Kidney epithelial cell (primary cell): ENCODE measurements around the gene MATR3. TPM values are rescaled to one million over a fixed set of nuclear protein-coding genes. Genes with fewer than 3 reads are reported as not detected.
A peak's percentile ranks its signal among the peaks of the same experiment; 100 is the strongest.
"Not testable (repeated sequence)": the region's sequence is repeated elsewhere in the genome, so short reads cannot be mapped to it uniquely, and the experiment has no call there.

Source experiments
- DNase-seq: peaks from one replicate; pipeline ENCODE4 v3.0.0-alpha.2; 2010; ENCODE audit warnings: low read depth
- H3K27me3 ChIP-seq: 2 replicates; pipeline ENCODE4 v1.6.0; 2011; ENCODE audit warnings: low read length; ENCODE audit not compliant: control insufficient read depth, insufficient read depth
- H3K36me3 ChIP-seq: 2 replicates; pipeline ENCODE4 v1.5.1; 2011; ENCODE audit warnings: low read length; ENCODE audit not compliant: control insufficient read depth, insufficient read depth
- H3K4me3 ChIP-seq: 2 replicates; pipeline ENCODE4 v1.5.1; 2011; ENCODE audit warnings: low read depth, mild to moderate bottlenecking, control low read depth, low read length
- total RNA-seq: library from RNA; depleted of rRNA; stranded (reverse); fragments of >200 nt; gene quantifications from 2 replicates; pipeline ENCODE4 v1.2.3, GENCODE V29; 2015
- TF ChIP-seq, protein P1 (sequence below): IDR thresholded peaks from 2 replicates; pipeline ENCODE4 v1.5.1; 2011; ENCODE audit warnings: mild to moderate bottlenecking, moderate library complexity, low read length, control low read depth, inconsistent platforms; ENCODE audit not compliant: insufficient read depth, poor library complexity, severe bottlenecking

Gene MATR3
- total RNA-seq, 1 donor from 2014 or later: 266 TPM

DNA sequence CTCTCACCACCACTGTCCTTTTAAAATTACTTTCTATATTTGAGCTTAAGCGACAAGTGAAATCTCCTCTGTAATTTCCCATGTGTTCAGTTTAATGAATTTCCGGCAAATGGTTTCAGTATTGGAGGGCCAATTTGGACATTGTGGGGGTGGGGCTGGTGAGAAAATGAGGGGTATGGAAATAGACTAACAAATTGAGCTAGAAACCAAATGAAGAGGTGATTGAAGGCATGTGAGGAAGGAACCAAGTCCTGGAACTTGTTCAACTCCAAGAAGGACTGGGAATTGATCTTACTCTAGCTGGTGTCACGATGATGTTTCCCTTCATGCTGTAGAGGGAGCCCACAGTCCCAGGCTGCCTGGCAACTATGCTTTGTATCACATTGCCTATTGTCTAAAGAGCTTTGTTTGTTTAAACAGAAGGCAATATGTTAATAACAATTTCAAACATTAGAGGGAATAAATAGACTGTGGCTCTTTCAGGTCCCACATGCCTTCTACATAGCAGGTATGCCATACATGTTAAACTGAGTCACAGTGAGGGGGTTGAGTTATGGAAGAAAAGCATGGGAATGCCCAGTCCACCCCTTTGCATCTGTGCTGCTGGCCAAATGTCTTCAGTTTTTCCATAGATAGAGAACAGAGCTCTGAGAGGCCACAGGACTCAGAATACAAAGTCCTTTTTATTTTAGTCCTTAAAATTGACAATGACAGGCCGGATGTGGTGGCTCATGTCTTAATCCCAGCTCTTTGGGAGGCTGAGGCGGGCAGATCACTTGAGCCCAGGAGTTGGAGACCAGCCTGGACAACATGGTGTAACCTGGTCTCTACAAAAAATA, 25.0 kb upstream of the MATR3 start:
- TF ChIP-seq, protein P1, sequence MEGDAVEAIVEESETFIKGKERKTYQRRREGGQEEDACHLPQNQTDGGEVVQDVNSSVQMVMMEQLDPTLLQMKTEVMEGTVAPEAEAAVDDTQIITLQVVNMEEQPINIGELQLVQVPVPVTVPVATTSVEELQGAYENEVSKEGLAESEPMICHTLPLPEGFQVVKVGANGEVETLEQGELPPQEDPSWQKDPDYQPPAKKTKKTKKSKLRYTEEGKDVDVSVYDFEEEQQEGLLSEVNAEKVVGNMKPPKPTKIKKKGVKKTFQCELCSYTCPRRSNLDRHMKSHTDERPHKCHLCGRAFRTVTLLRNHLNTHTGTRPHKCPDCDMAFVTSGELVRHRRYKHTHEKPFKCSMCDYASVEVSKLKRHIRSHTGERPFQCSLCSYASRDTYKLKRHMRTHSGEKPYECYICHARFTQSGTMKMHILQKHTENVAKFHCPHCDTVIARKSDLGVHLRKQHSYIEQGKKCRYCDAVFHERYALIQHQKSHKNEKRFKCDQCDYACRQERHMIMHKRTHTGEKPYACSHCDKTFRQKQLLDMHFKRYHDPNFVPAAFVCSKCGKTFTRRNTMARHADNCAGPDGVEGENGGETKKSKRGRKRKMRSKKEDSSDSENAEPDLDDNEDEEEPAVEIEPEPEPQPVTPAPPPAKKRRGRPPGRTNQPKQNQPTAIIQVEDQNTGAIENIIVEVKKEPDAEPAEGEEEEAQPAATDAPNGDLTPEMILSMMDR: peak; percentile 4
- no peak for DNase-seq
- H3K27me3 ChIP-seq: no peaks in the 10 kb centered on the region
- H3K4me3 ChIP-seq: no peak overlapping the region
- no peaks in the 10 kb centered on the region for H3K36me3 ChIP-seq

DNA sequence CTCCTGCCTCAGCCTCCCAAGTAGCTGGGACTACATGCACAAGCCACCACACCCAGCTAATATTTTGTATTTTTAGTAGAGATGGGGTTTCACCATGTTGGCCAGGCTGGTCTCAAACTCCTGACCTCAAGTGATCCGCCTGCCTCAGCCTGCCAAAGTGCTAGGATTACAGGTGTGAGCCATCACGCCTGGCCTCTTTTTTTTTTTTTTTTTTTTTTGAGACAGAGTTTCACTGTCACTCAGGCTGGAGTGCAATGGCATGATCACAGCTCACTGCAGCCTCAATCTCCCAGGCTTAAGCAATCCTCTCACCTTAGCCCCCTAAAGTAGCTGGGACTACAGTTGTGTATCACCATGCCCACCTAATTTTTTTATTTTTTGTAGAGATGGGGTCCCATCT, 22.8 kb upstream of the MATR3 start:
- H3K4me3 ChIP-seq, DNase-seq: not testable (repeated sequence)

DNA sequence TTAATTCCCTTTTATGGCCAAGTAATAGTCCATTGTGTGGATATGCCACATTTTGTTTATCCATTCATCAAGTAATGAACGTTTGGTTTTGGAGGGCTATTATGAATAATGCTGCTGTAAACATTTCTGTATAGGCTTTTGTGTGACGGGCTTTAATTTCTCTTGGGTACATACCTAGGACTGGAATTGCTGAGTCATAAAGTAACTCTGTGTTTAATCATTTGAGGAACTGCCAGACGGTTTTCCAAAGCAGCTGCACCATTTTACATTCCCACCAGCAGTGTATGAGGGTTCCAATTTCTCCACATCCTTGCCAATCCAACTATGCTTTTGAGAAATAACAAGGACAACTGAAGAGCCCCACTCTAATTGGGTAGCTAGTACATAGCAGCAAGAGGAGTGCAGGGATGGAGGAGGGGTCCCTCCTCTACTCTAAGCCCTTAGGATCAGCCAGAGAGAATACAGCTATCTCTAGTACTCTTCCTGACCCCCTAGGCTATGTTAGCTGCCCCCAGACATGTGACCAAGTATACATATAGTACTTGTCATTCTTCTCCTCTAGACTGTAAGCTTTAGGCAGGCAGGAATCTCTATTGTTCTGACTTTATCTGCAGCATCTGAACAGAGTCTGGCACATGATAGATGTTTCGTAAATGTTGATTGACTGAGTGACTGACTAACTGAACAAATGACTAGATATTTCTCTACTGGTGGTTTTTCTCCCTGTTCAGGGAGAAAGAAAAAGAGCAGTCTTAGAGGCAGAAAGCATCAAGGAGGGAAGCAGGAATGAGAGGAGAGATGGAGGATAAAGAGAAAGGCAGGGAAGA, 22.1 kb upstream of the MATR3 start:
- TF ChIP-seq, protein P1: no peak
- DNase-seq: no peak
- H3K36me3 ChIP-seq: no peaks in the 10 kb centered on the region
- H3K27me3 ChIP-seq: no peaks in the 10 kb centered on the region
- H3K4me3 ChIP-seq: no peak overlapping the region

More for the DNA sequence above, 22.8 kb upstream of the MATR3 start:
- H3K27me3 ChIP-seq, H3K36me3 ChIP-seq: not testable (repeated sequence)

DNA sequence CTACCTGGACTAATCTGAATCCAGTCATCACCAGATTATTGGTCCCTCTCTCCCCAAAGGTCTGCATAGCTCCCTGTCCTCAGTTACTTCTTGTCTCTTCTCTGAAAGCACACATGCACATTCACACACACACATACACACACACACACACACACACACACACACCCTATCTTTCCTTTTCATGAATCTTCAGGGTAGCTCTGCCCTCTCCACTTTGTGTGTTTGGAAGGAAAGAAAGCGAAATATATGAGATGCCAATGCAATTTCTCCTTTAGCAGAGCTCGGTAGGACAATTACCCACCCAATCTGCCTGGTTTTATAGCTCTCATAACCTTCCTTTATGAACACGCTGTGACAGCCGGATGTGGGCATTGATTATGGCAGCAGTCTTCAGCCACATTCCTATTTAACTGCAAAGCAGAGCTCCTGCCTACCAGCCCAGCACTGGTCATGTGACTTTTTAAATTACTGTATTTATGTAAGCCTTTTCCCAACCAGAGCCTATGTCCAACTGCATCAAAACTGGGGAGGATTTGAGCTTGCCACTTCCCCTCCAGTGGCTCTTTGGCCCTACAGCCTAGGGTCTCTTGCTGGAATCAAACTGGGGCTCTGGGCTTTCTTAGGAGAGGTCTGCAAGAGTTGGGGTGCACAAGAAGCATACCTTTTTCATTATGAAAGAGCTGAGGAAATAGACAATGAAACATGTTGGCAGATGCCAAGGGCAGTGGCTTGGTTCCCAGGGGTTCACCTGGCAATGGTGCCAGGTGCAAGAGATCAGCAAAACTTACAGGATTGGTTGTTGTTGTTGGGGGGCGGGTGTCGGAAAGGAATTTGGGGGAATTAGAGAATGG, 20.8 kb upstream of the MATR3 start:
- no peak for DNase-seq
- H3K4me3 ChIP-seq: no peak overlapping the region
- H3K36me3 ChIP-seq: no peaks in the 10 kb centered on the region
- TF ChIP-seq, protein P1: no peak
- no peaks in the 10 kb centered on the region for H3K27me3 ChIP-seq

DNA sequence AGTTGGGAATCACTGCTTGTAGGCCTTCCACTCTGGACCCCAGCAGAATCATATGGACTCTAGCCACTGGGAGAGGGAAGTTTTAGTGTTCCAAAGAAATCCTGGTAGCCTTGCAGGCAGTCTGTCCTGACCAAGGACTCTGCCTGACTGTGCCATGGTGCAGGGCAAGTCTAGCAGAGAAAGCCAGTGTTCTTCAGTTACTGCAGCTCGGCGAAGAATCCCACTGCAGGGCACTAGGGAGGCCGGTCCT, 20.3 kb upstream of the MATR3 start:
- DNase-seq: no peak
- Histone ChIP-seq H3K27me3 (no peaks in the 10 kb centered on the region), H3K4me3 (peak overlapping the region; percentile 31), H3K36me3 (no peaks in the 10 kb centered on the region)
- TF ChIP-seq, protein P1: no peak
